GM18868 (cell line): ENCODE measurements around the gene DYNC1LI2.
"Not testable (repeated sequence)": the region's sequence is repeated elsewhere in the genome, so short reads cannot be mapped to it uniquely, and the experiment has no call there.

Experiments
- ATAC-seq: cut with Tn5 transposase; IDR thresholded peaks from one replicate; pipeline ENCODE4 v1.9.1; 2021; ENCODE audit warnings: mild to moderate bottlenecking, moderate library complexity; ENCODE audit not compliant: unreplicated experiment

Gene DYNC1LI2

GRCh38 chr16:66698046-66698445 lies 53.4 kb downstream of the DYNC1LI2 start:
- ATAC-seq = no peak

GRCh38 chr16:66696669-66697630 lies 54.5 kb downstream of the DYNC1LI2 start, which contains the start of gene CMTM4:
Gene CMTM4, minus strand, starts transcription at chr16:66696743. Its CDS starts 218 bp downstream, at chr16:66696525.
- ATAC-seq = peak; percentile 88

DNA sequence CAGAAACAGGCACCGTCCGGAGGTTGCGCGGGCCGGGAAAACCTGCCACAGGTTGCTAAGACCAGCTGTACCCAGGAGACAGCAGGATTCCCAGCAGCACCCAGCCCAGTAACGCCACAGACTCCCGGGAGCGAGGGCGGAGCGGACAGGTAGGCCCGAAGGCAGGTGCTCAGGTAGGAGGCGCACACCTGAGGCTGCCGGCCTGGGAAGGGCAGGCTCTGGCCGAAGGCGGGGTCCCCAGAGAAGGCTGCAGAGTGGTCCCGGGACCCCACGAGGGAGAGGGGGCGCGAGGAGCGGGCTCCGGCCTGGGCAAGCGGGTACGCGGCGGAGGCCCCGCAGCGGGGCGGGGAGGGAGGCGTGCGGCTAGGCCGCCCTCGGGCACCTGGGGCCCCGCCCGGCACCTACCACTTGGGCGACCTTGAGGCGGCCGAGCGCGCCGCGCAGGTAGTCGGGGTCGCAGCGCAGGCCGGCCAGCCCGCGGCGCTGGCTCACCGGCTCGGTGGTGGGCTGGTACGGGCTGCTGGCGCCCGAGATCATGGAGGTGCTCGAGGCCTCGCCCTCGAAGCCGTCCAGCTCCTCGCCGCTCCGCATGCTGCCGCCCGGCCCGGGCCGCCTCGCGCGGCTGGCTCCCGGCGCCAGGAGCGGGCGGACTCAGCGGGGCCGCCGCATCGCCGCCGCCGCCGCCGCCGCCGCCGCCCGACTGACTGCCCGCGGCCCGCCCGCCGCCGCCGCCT lies 55.3 kb downstream of the DYNC1LI2 start:
- peak; percentile 39 for ATAC-seq

DNA sequence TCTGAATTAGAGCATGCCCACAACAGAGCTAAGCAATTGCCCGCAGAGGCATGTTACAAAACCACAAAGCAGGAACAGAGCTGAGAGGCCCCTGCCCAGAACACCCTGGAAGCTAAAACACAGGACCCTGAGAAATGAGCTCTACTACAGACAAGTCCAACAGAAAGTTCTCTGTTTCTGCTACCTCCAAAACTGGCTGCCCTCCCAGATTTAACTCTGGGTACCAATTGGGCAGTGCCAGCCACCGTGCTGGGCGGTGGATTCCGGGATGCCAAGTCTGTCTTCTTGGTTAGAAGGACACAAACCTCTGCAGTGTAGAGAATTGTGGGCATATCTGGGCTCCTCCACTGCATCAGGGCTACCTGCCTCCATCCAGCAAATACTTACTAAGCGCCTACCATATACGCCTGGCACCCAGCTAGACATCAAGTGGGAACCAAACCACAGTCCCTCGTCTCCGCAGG lies 55.9 kb downstream of the DYNC1LI2 start:
- ATAC-seq = no peak

- ATAC-seq = no peak
Observed at GRCh38 chr16:66693149-66693548, 58.3 kb downstream of the DYNC1LI2 start.

GRCh38 chr16:66692341-66692740 lies 59.1 kb downstream of the DYNC1LI2 start:
- no peak for ATAC-seq

GRCh38 chr16:66691234-66691633 lies 60.2 kb downstream of the DYNC1LI2 start:
- ATAC-seq = no peak

DNA sequence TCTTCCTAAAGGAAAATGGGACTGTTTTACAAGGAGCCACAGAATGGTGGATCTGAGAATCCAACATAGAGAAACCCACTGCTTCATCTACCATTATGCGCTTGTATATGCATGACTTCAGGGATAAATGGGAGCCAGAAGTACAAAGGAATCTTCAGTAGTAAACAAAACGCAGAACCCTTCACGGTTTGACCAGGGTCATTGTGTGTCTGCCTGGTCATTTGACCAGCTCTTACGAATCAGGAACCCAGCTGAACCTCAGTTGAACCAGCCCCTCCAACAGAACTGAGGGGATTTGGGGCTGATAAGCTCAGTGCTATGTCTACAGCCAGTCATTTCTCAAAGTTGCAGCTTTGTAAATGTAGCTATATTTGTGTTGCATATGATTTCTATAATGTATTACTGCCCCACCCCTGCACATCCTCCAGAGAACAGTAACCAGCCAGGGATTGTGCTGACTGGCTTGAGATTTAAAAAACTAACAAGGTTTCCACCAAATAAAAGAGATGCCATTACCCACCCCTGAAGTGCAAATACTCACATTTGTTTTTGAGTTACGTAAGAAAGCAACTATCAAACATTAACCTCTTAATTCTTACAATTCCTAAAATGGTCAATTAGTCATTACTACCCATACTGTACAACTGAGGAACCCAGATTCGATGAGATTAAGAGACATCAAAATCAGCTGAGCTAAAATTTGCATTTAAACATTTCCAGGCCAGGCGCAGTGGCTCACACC lies 61.1 kb downstream of the DYNC1LI2 start:
- ATAC-seq = no peak

DNA sequence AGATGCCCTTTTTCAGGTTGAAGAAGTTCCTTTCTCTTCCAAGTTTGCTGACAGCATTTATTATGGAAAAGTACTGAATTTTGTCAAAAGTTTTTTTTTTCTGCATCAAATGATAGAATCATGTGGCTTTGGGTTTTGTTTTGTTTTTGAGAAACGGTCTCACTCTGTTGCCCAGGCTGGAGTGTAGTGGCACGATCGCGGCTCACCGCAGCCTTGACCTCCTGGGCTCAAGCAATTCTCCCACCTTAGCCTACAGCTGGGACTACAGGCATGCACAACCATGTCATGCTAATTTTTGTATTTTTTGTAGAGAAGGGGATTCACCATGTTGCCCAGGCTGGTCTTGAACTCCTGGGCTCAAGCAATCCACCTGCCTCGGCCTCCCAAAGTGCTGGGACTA lies 62.1 kb downstream of the DYNC1LI2 start:
- no peak for ATAC-seq

DNA sequence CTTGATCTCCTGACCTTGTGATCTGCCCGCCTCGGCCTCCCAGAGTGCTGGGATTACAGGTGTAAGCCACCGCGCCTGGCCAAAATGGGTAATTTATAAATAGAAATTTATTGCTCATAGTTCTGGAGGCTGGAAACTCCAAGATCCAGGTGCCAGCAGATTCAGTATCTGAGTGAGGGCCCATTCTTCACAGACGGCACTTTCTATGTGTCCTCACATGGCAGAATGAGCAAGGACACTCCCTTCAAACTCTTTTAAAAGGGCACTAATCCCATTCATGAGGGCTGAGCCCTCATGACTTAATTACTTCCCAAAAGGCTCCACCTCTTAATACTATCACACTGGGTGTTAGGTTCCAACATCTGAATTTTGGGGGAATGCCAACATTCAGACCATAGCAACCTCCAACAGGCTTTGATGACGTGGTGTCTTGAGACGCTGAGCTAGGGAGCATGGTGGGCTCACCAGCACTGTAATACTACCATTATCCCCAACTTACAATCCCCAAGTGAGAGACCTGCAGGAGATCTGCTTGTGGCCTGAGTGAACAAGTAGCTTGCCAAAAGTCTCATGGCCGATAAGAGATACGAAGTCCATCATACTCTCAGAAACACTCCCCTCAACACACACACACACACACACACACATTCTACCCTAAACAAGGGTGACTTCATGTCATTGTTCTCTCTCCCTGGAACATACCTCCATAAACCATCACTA lies 63.3 kb downstream of the DYNC1LI2 start:
- no peak for ATAC-seq

- not testable (repeated sequence) for ATAC-seq
Observed at GRCh38 chr16:66685501-66686115, 65.8 kb downstream of the DYNC1LI2 start.

GRCh38 chr16:66682271-66682670 lies 69.1 kb downstream of the DYNC1LI2 start:
- no peak for ATAC-seq

GRCh38 chr16:66681676-66682075 lies 69.7 kb downstream of the DYNC1LI2 start:
- no peak for ATAC-seq

- no peak for ATAC-seq
Observed at GRCh38 chr16:66678337-66678736, 73.1 kb downstream of the DYNC1LI2 start.

DNA sequence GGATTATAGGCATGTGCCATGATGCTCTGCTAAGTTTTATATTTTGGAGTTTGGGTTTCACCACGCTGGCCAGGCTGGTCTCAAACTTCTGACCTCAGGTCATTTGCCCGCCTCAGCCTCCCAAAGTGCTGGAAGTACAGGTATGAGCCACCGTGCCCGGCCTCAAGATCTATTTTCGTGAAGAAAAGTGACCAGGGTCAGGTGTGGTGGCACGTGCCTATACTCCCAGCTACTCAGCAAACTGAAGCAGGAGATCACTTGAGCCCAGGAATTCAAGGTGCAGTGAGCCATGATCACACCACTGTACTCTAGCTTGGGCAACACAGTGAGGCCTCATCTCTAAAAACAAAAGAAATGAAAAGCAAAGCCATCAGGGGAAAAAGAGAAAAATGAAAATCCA lies 73.6 kb downstream of the DYNC1LI2 start:
- ATAC-seq = no peak

DNA sequence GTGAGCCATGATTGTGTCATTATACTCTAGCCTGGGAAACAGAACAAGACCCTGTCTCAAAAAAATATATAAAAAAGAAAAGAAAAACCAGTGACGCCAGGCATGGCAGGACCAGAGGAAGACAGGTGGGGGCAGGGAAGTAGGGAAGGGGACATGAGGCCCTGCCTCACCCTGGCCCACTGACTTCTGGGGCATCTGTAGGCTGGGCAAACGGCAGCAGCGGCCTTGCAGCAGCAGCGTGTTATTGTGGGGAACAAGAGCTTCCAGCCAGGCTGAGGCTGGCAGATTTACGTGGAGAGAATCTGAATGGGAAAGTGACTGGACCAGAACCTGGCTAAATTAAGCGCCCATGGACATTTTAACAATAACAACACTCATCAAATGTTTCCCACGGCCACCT lies 74.2 kb downstream of the DYNC1LI2 start:
- ATAC-seq = no peak

DNA sequence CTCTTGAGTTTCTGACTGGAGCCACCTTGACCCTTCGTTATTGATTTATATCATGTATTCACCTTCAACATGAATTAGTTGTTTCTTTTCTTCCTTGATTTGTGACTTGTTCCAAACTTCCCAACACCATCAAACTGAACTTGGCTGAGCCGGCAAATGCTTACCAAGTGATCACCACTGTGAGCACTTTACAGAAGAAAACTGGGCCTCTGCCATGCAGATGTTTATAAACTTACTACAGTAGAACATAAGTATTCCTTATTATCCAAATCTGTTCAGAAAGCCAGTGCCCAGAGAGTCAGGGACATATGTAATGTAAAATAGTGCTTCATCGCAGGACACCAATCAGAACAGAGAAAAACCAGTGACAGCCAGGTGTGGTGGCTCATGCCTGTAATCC lies 74.8 kb downstream of the DYNC1LI2 start:
- ATAC-seq = no peak

- no peak for ATAC-seq
Observed at GRCh38 chr16:66673691-66674090, 77.7 kb downstream of the DYNC1LI2 start.
